NCI-H1436 treated with DMSO at 0.1 percent for 48 hours (cell line): ENCODE results near the gene UCHL3.

Experiments used
- DNase-seq: peaks from one replicate; lab custom pipeline; 2025; lab: John Stamatoyannopoulos, UW

Gene UCHL3

GRCh38 chr13:75628801-75629200, 79.2 kb downstream of the UCHL3 start:
- no peak for DNase-seq

GRCh38 chr13:75633285-75633684, 83.7 kb downstream of the UCHL3 start:
- no peak for DNase-seq

- no peak for DNase-seq
Measured at GRCh38 chr13:75635101-75635827, 85.7 kb downstream of the UCHL3 start.

GRCh38 chr13:75635828-75636435, 86.3 kb downstream of the UCHL3 start, which contains the start of gene LMO7:
TSS of gene LMO7 (plus strand) at chr13:75636330. CDS start at chr13:75636658, 328 bp downstream.
- DNase-seq, result no peak

GRCh38 chr13:75636436-75637180, 87.0 kb downstream of the UCHL3 start:
- no peak for DNase-seq

GRCh38 chr13:75637181-75637750, 87.7 kb downstream of the UCHL3 start:
- DNase-seq, result no peak

GRCh38 chr13:75639454-75639853, 89.9 kb downstream of the UCHL3 start:
- DNase-seq, result no peak

- no peak for DNase-seq
Measured at GRCh38 chr13:75641026-75641425, 91.4 kb downstream of the UCHL3 start.

- DNase-seq, result no peak
Measured at GRCh38 chr13:75643182-75643581, 93.6 kb downstream of the UCHL3 start.

GRCh38 chr13:75643693-75644092, 94.1 kb downstream of the UCHL3 start:
- DNase-seq, result no peak

GRCh38 chr13:75645141-75645540, 95.5 kb downstream of the UCHL3 start:
- no peak for DNase-seq

GRCh38 chr13:75647126-75647784, 97.7 kb downstream of the UCHL3 start:
- DNase-seq, result no peak

- no peak for DNase-seq
Measured at GRCh38 chr13:75648446-75648845, 98.9 kb downstream of the UCHL3 start.

GRCh38 chr13:75651013-75651412, 101.4 kb downstream of the UCHL3 start:
- DNase-seq, result no peak

GRCh38 chr13:75652726-75653125, 103.1 kb downstream of the UCHL3 start:
- DNase-seq, result no peak
